Measurements from ENCODE around the gene EHD2.

DNA sequence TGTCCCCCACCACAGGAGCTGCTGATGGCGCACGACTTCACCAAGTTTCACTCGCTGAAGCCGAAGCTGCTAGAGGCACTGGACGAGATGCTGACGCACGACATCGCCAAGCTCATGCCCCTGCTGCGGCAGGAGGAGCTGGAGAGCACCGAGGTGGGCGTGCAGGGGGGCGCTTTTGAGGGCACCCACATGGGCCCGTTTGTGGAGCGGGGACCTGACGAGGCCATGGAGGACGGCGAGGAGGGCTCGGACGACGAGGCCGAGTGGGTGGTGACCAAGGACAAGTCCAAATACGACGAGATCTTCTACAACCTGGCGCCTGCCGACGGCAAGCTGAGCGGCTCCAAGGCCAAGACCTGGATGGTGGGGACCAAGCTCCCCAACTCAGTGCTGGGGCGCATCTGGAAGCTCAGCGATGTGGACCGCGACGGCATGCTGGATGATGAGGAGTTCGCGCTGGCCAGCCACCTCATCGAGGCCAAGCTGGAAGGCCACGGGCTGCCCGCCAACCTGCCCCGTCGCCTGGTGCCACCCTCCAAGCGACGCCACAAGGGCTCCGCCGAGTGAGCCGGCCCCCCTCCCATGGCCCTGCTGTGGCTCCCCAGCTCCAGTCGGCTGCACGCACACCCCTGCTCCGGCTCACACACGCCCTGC is 27.8 kb downstream of the EHD2 start:
- no peak for TF ChIP-seq POLR2A (IDR thresholded peaks at IDR 0.05; ENCODE audit: borderline replicate concordance, extremely low read depth, insufficient read depth, insufficient read length)
- TF ChIP-seq CTCF (IDR thresholded peaks at IDR 0.05 in 2 of 3, conservative IDR thresholded peaks at IDR 0.05 in 1 of 3; ENCODE audit: borderline replicate concordance in 1 of 3, insufficient read depth in 1 of 3, low read depth in 2 of 3, low read length in 2 of 3), result no peak
- TF ChIP-seq EZH2 (IDR thresholded peaks at IDR 0.05), result no peak
- no peak for TF ChIP-seq SIN3A (IDR thresholded peaks at IDR 0.05; ENCODE audit: low read depth)
- no peak for TF ChIP-seq EZH2phosphoT487 (IDR thresholded peaks at IDR 0.05; ENCODE audit: borderline replicate concordance)
- no peak for TF ChIP-seq TCF7L2 (IDR thresholded peaks at IDR 0.05; ENCODE audit: borderline replicate concordance, extremely low read depth, insufficient read depth, insufficient read length)

All from HCT116 (cell line).